IMR-90 (cell line): ENCODE measurements around the gene DNM3.

Experiments
- CTCF ChIP-seq: conservative IDR thresholded peaks from 2 replicates; pipeline ENCODE4 v1.5.1; 2012; ENCODE audit warnings: mild to moderate bottlenecking, low read depth, low read length, improper control_type of control experiment
- MAFK ChIP-seq: IDR thresholded peaks from 2 replicates; pipeline ENCODE4 v1.6.1; 2012; ENCODE audit warnings: low read depth, low read length, improper control_type of control experiment
- NFE2L2 ChIP-seq: fragments of 150-350 bp; IDR thresholded peaks from 2 replicates; pipeline ENCODE4 v1.6.1; 2016; ENCODE audit warnings: low read depth, mild to moderate bottlenecking, low read length
- POLR2A ChIP-seq: IDR thresholded peaks from 2 replicates; pipeline ENCODE4 v1.6.1; 2012; ENCODE audit warnings: mild to moderate bottlenecking, low read depth, low read length

- TF ChIP-seq CTCF = peak; percentile 87
- no peak for TF ChIP-seq NFE2L2
- no peak for TF ChIP-seq POLR2A
- no peak; the same call in 1 of the 2 replicates for TF ChIP-seq MAFK
Measured at GRCh38 chr1:172443666-172444453, 602.6 kb downstream of the DNM3 start, which contains the start of gene PIGC.
